PC-3 (cell line): ENCODE results near the gene CHI3L1. TPM values are rescaled to one million over a fixed set of nuclear protein-coding genes. Genes with fewer than 3 reads are reported as not detected.

Experiments used
- ATAC-seq: fragments of 200-7000 bp; cut with Tn5 transposase; 2 replicates; pipeline ENCODE4 v1.9.1; 2020; ENCODE audit warnings: mild to moderate bottlenecking, moderate library complexity
- BruUV-seq: library from RNA; stranded (reverse); fragments of 400-500 nt; replicated peaks from 2 replicates; lab custom pipeline; 2021; lab: Mats Ljungman, UMichigan
- CTCF ChIA-PET: fragments of 300-600 bp; sonication (Branson Sonifier 250); formaldehyde crosslinking; loops from one replicate; lab custom pipeline; 2022; ENCODE audit warnings: antibody characterized with exemption; lab: Charles Lee
- POLR2A ChIA-PET: fragments of 300-600 bp; sonication (Branson Sonifier 250); formaldehyde crosslinking; loops from one replicate; lab custom pipeline; 2022; ENCODE audit warnings: antibody characterized with exemption; ENCODE audit not compliant: unreplicated experiment; lab: Charles Lee
- DNase-seq: peaks from one replicate; pipeline ENCODE4 v3.0.0-alpha.2; 2015
- H2AFZ ChIP-seq: fragments of 300-600 bp; sonication (generic); 2 replicates; pipeline ENCODE4 v1.6.0; 2016; ENCODE audit warnings: antibody characterized with exemption, low read length
- H3F3A ChIP-seq: fragments of 300-600 bp; sonication (generic); one replicate; pipeline ENCODE4 v1.6.0; 2017; ENCODE audit warnings: antibody characterized with exemption, low read length, control low read depth, mild to moderate bottlenecking; ENCODE audit not compliant: unreplicated experiment
- H3K27ac ChIP-seq: fragments of 300-600 bp; sonication (generic); 2 replicates; pipeline ENCODE4 v1.5.1; 2016; ENCODE audit warnings: mild to moderate bottlenecking, low read length
- H3K27me3 ChIP-seq: fragments of 300-600 bp; sonication (generic); 2 replicates; pipeline ENCODE4 v1.6.1; 2016; ENCODE audit warnings: low read length, mixed read lengths
- H3K36me3 ChIP-seq: fragments of 300-600 bp; sonication (generic); 2 replicates; pipeline ENCODE4 v1.6.1; 2016; ENCODE audit warnings: low read depth, mixed run types, low read length, mixed read lengths
- H3K4me1 ChIP-seq: fragments of 300-600 bp; sonication (generic); 2 replicates; pipeline ENCODE4 v1.5.1; 2016; ENCODE audit warnings: low read length; ENCODE audit not compliant: insufficient read depth
- H3K4me2 ChIP-seq: fragments of 300-600 bp; sonication (generic); 2 replicates; pipeline ENCODE4 v1.6.0; 2016; ENCODE audit warnings: low read length
- H3K4me3 ChIP-seq: fragments of 300-600 bp; sonication (generic); 2 replicates; pipeline ENCODE4 v1.5.1; 2016; ENCODE audit warnings: mild to moderate bottlenecking, low read length, mixed read lengths
- H3K79me2 ChIP-seq: fragments of 300-600 bp; sonication (generic); 2 replicates; pipeline ENCODE4 v1.6.1; 2017; ENCODE audit warnings: low read length, mixed read lengths
- H3K9ac ChIP-seq: fragments of 300-600 bp; sonication (generic); 2 replicates; pipeline ENCODE4 v1.6.0; 2016; ENCODE audit warnings: mild to moderate bottlenecking, low read length
- H3K9me2 ChIP-seq: fragments of 300-600 bp; sonication (generic); replicated peaks from 2 replicates; pipeline ENCODE4 v1.6.1; 2016; ENCODE audit warnings: mixed run types, low read length, mixed read lengths
- H3K9me3 ChIP-seq: fragments of 300-600 bp; sonication (generic); 2 replicates; pipeline ENCODE4 v1.6.1; 2016; ENCODE audit warnings: low read length, mixed read lengths
- H4K20me1 ChIP-seq: fragments of 300-600 bp; sonication (generic); 2 replicates; pipeline ENCODE4 v1.6.1; 2016; ENCODE audit warnings: low read length, mixed read lengths
- EZH2 ChIP-seq: fragments of 300-600 bp; sonication (generic); IDR thresholded peaks from one replicate; pipeline ENCODE4 v1.6.1; 2017; ENCODE audit warnings: antibody characterized with exemption, mild to moderate bottlenecking, low read length; ENCODE audit not compliant: unreplicated experiment
- EZH2phosphoT487 ChIP-seq: fragments of 300-600 bp; sonication (generic); IDR thresholded peaks from 2 replicates; pipeline ENCODE4 v1.6.1; 2018; ENCODE audit warnings: mild to moderate bottlenecking, antibody characterized with exemption, low read length, borderline replicate concordance
- intact Hi-C: fragments of 100-400 bp; cut with micrococcal nuclease; formaldehyde crosslinking; loops from 2 replicates; pipeline ENCODE4 v1.9.0; 2023
- total RNA-seq: library from RNA; depleted of rRNA; stranded (reverse); fragments of >200 nt; gene quantifications from 2 replicates; pipeline ENCODE4 v1.2.3, GENCODE V29; 2014
- TF ChIP-seq, protein P1 (sequence below): fragments of 300-600 bp; sonication (generic); conservative IDR thresholded peaks from 2 replicates; pipeline ENCODE4 v1.5.1; 2017; ENCODE audit warnings: antibody characterized with exemption, low read depth, mild to moderate bottlenecking, low read length

Gene CHI3L1
- total RNA-seq, 1 experiment from 2014 or later = not detected

DNA sequence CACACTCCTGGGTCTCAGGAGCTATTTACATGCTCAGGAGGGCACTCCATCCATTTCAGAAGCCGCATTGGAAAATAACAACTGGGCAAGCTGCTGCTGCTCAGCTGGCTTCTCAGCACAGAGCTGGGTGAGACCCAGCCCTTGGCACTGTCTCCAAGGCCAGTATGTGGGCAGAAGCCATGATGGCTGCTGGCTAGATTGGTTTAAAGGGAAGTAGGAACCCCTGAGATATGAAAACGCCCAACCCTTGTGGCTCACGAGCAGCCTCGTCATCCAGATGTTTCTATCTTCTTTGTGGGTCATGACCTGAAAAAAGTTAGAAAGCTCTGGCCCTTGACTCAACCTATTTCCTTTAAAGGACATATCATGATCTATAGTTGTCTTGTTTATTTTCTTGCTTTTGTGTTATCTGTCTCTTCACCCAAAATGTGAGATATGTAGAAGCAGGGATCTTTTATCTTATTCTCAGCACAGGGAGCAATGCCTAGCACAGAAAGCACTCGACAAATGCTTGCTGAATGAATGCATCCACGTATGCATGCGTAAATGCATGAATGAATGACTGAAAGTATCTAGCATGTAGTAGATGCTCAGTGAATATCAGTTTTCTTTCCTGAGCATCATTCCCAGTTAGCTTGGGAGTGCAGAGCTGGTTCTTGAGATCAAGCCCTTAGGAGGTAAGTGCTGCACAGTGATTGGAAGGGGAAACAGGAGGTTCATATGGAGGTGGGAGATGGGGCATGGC lies 22.4 kb downstream of the CHI3L1 start:
- ChIA-PET POLR2A (no interaction called here), CTCF (no interaction called here)
- Histone ChIP-seq H3K27me3 (peaks cover 42% of the 10 kb centered on the region), H3K36me3 (no peaks in the 10 kb centered on the region), H3K27ac (no peak overlapping the region), H3K9ac (no peak overlapping the region), H2AFZ (no peak overlapping the region), H3K4me1 (no peaks in the 10 kb centered on the region), H3K4me2 (no peak overlapping the region), H3K79me2 (no peaks in the 10 kb centered on the region), H4K20me1 (no peaks in the 10 kb centered on the region), H3K9me2 (no peaks in the 10 kb centered on the region), H3F3A (no peaks in the 10 kb centered on the region), H3K4me3 (no peak overlapping the region), H3K9me3 (no peaks in the 10 kb centered on the region)
- no peak for ATAC-seq
- intact Hi-C loops = no loop called here
- DNase-seq = no peak
- no TSS peak for BruUV-seq
- TF ChIP-seq, protein P1, sequence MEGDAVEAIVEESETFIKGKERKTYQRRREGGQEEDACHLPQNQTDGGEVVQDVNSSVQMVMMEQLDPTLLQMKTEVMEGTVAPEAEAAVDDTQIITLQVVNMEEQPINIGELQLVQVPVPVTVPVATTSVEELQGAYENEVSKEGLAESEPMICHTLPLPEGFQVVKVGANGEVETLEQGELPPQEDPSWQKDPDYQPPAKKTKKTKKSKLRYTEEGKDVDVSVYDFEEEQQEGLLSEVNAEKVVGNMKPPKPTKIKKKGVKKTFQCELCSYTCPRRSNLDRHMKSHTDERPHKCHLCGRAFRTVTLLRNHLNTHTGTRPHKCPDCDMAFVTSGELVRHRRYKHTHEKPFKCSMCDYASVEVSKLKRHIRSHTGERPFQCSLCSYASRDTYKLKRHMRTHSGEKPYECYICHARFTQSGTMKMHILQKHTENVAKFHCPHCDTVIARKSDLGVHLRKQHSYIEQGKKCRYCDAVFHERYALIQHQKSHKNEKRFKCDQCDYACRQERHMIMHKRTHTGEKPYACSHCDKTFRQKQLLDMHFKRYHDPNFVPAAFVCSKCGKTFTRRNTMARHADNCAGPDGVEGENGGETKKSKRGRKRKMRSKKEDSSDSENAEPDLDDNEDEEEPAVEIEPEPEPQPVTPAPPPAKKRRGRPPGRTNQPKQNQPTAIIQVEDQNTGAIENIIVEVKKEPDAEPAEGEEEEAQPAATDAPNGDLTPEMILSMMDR = no peak
- TF ChIP-seq EZH2phosphoT487 = no peak
- TF ChIP-seq EZH2 = no peak

DNA sequence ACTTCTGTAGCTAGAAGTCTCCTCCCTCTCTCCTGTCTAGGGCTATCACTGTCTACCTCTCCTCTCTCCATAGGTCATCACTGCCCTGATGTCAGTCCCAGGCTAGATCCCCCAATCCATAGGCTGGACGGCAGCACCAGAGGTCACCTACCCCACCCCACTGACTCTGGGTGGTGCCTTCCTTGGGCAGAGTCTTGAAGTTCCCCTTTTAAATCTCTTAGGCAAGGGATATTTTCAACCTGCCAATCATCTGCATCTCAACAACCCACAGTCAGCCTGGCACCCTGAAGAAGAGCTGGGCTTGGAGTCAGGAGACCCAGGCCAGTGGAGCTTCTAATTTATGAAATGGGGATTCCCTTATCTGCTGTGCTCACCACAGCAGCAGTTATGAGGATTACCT lies 24.1 kb downstream of the CHI3L1 start:
- intact Hi-C loops = no loop called here
- Histone ChIP-seq H3K27ac (no peak overlapping the region), H3K4me1 (no peaks in the 10 kb centered on the region), H3K9me3 (peaks cover 11% of the 10 kb centered on the region; the same call in 1 of the 2 replicates), H3K9me2 (no peaks in the 10 kb centered on the region), H3K9ac (no peak overlapping the region), H3K4me2 (no peak overlapping the region), H3K4me3 (no peak overlapping the region), H3K27me3 (peaks cover 42% of the 10 kb centered on the region), H4K20me1 (no peaks in the 10 kb centered on the region), H3K79me2 (no peaks in the 10 kb centered on the region), H3K36me3 (no peaks in the 10 kb centered on the region), H2AFZ (no peak overlapping the region), H3F3A (no peaks in the 10 kb centered on the region)
- BruUV-seq = no TSS peak
- TF ChIP-seq, protein P1 = no peak
- TF ChIP-seq EZH2 = no peak
- TF ChIP-seq EZH2phosphoT487 = no peak
- POLR2A ChIA-PET = no interaction called here
- CTCF ChIA-PET = no interaction called here
- ATAC-seq = no peak
- no peak for DNase-seq

DNA sequence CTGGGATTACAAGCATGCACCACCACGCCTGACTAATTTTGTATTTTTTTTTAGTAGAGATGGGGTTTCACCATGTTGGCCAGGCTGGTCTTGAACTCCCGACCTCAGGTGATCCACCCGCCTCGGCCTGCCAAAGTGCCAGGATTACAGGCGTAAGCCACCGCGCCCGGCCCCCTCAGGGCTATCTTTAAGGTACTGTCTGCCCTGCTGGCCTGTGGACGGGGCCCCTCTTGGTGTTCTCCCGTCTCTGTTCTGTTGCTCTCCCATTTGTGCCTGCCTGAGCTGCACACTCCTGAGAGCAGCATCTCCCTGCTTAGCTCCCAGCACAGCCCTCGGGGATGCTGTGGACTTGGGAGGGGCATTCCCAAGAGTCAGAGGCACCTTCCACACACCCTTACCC lies 24.8 kb downstream of the CHI3L1 start:
- BruUV-seq = no TSS peak
- no peak overlapping the region for H3K4me3 ChIP-seq
- H3K79me2 ChIP-seq = no peaks in the 10 kb centered on the region
- H3K9me3 ChIP-seq = peaks cover 11% of the 10 kb centered on the region; the same call in 1 of the 2 replicates
- intact Hi-C loops = no loop called here
- POLR2A ChIA-PET = no interaction called here
- no peak overlapping the region for H2AFZ ChIP-seq
- H3K36me3 ChIP-seq = no peaks in the 10 kb centered on the region
- ATAC-seq (no peak), DNase-seq (no peak)
- no peak for TF ChIP-seq EZH2
- TF ChIP-seq, protein P1 = no peak
- no peak for TF ChIP-seq EZH2phosphoT487
- no peak overlapping the region for H3K4me2 ChIP-seq
- H3K9me2 ChIP-seq = no peaks in the 10 kb centered on the region
- H3K27me3 ChIP-seq = peaks cover 42% of the 10 kb centered on the region
- H3K27ac ChIP-seq = no peak overlapping the region
- H4K20me1 ChIP-seq = no peaks in the 10 kb centered on the region
- no peak overlapping the region for H3K9ac ChIP-seq
- no peaks in the 10 kb centered on the region for H3F3A ChIP-seq
- peaks cover 2% of the 10 kb centered on the region; the same call in 1 of the 2 replicates for H3K4me1 ChIP-seq
- CTCF ChIA-PET = no interaction called here
